Measurements from ENCODE around the gene MORN1. TPM values are rescaled to one million over a fixed set of nuclear protein-coding genes. Genes with fewer than 3 reads are reported as not detected.

MORN1 gene
- polyA plus RNA-seq, 1 of the 3 experiments (the other 2 are of a cell fraction) = 16.3 TPM

DNA sequence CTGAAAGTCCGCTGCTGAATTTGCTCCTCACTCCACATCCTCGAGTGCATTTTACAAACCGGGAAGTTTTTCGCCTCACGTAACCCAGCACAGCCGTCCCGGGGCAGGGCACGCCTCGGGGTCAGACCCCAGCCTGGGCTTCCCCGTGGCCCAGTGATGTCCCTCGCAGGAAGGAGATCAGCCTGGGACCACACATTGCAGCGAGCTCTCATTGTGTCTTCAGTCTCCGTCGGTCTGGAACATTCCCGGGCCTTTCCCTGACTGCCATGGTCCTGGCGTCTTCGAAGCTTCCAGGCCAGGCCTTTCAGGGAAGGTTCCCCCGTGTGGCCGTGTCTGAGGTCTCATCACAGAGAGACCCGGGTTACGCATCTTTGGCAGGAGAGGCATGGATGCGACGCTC, 43.5 kb downstream of the MORN1 start:
- DNase-seq = no peak
- Histone ChIP-seq H3K79me2 (ENCODE audit: insufficient read depth) (no peaks in the 10 kb centered on the region), H3K4me2 (no peak overlapping the region), H3F3A (replicated peaks; ENCODE audit: insufficient read depth) (no peaks in the 10 kb centered on the region), H4K20me1 (ENCODE audit: insufficient read depth) (no peaks in the 10 kb centered on the region), H3K36me3 (replicated peaks in 1 of 2; ENCODE audit: control insufficient read depth in 1 of 2, insufficient read depth in 2 of 2, low read length in 1 of 2) (no peaks in the 10 kb centered on the region), H3K27ac (ENCODE audit: low read depth in 2 of 2, low read length in 1 of 2) (no peak overlapping the region), H3K4me3 (ENCODE audit: low read depth in 2 of 2, low read length in 1 of 2) (no peak overlapping the region), H2AFZ (ENCODE audit: low read depth) (no peak overlapping the region), H3K9ac (no peak overlapping the region), H3K9me2 (no peaks in the 10 kb centered on the region), H3K9me3 (no peaks in the 10 kb centered on the region), H3K27me3 (ENCODE audit: insufficient read depth) (no peaks in the 10 kb centered on the region), H3K4me1 (ENCODE audit: control insufficient read depth in 1 of 2, insufficient read depth in 2 of 2, low read depth in 1 of 2, low read length in 1 of 2) (peaks cover 0 to 10% of the 10 kb centered on the region in 2 experiments; a peak in 1 of 4 replicates)
- WGBS (ENCODE audit: low lambda C conversion rate) = 83% methylated on average over 15 of the region's 23 CpGs
- CTCF ChIA-PET = no interaction called here
- TF ChIP-seq YY1 (IDR thresholded peaks at IDR 0.05; ENCODE audit: low read depth) = no peak
- no peak for TF ChIP-seq FOXJ3 (CRISPR knock-in tag; IDR thresholded peaks at IDR 0.05)
- TF ChIP-seq NRF1 (IDR thresholded peaks at IDR 0.05; ENCODE audit: low read depth, low read length) = no peak
- TF ChIP-seq, protein P1, sequence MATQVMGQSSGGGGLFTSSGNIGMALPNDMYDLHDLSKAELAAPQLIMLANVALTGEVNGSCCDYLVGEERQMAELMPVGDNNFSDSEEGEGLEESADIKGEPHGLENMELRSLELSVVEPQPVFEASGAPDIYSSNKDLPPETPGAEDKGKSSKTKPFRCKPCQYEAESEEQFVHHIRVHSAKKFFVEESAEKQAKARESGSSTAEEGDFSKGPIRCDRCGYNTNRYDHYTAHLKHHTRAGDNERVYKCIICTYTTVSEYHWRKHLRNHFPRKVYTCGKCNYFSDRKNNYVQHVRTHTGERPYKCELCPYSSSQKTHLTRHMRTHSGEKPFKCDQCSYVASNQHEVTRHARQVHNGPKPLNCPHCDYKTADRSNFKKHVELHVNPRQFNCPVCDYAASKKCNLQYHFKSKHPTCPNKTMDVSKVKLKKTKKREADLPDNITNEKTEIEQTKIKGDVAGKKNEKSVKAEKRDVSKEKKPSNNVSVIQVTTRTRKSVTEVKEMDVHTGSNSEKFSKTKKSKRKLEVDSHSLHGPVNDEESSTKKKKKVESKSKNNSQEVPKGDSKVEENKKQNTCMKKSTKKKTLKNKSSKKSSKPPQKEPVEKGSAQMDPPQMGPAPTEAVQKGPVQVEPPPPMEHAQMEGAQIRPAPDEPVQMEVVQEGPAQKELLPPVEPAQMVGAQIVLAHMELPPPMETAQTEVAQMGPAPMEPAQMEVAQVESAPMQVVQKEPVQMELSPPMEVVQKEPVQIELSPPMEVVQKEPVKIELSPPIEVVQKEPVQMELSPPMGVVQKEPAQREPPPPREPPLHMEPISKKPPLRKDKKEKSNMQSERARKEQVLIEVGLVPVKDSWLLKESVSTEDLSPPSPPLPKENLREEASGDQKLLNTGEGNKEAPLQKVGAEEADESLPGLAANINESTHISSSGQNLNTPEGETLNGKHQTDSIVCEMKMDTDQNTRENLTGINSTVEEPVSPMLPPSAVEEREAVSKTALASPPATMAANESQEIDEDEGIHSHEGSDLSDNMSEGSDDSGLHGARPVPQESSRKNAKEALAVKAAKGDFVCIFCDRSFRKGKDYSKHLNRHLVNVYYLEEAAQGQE (IDR thresholded peaks at IDR 0.05; ENCODE audit: low read depth, low read length) = no peak
- POLR2A ChIA-PET = no interaction called here

DNA sequence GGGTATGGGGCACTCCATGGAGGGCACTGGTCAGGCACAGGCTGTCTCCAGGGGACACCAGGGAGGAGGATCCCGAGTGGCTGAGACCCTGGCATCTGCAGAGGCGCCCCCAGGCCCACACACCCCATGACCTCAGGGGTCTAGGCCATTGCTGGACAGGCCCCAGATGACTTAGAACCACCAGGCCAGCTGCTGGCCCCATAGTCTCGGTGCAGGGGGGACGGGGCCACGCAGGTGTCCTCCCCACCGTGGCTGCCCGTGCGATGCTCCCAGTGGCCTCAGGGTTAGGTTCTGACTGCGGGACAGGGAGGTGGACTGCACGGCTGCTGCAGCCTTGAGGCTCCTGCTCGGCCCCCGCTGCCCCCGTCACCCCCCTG, 44.0 kb downstream of the MORN1 start:
- Histone ChIP-seq H3K9ac (no peak overlapping the region), H3K4me1 (ENCODE audit: control insufficient read depth in 1 of 2, insufficient read depth in 2 of 2, low read depth in 1 of 2, low read length in 1 of 2) (peaks cover 0 to 12% of the 10 kb centered on the region in 2 experiments; a peak in 1 of 4 replicates), H3K27ac (ENCODE audit: low read depth in 2 of 2, low read length in 1 of 2) (no peak overlapping the region)

More for the DNA sequence above, 44.0 kb downstream of the MORN1 start:
- WGBS (ENCODE audit: low lambda C conversion rate) = 68% methylated on average over 3 of the region's 13 CpGs
- Histone ChIP-seq H3F3A (replicated peaks; ENCODE audit: insufficient read depth) (no peaks in the 10 kb centered on the region), H3K4me2 (no peak overlapping the region), H3K36me3 (replicated peaks in 1 of 2; ENCODE audit: control insufficient read depth in 1 of 2, insufficient read depth in 2 of 2, low read length in 1 of 2) (no peaks in the 10 kb centered on the region), H3K9me3 (no peaks in the 10 kb centered on the region), H3K79me2 (ENCODE audit: insufficient read depth) (no peaks in the 10 kb centered on the region), H4K20me1 (ENCODE audit: insufficient read depth) (no peaks in the 10 kb centered on the region), H2AFZ (ENCODE audit: low read depth) (no peak overlapping the region), H3K4me3 (ENCODE audit: low read depth in 2 of 2, low read length in 1 of 2) (no peak overlapping the region), H3K9me2 (no peaks in the 10 kb centered on the region), H3K27me3 (ENCODE audit: insufficient read depth) (no peaks in the 10 kb centered on the region)
- no peak for DNase-seq
- ChIA-PET POLR2A (no interaction called here), CTCF (interaction anchor here (1.9 kb wide), 1 partner anchor 34 kb away, joined by 12 read pairs; no protein-coding TSS in a partner anchor)
- TF ChIP-seq, protein P2, sequence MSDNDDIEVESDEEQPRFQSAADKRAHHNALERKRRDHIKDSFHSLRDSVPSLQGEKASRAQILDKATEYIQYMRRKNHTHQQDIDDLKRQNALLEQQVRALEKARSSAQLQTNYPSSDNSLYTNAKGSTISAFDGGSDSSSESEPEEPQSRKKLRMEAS (IDR thresholded peaks at IDR 0.05; ENCODE audit: low read depth) = no peak
- TF ChIP-seq, protein P3, sequence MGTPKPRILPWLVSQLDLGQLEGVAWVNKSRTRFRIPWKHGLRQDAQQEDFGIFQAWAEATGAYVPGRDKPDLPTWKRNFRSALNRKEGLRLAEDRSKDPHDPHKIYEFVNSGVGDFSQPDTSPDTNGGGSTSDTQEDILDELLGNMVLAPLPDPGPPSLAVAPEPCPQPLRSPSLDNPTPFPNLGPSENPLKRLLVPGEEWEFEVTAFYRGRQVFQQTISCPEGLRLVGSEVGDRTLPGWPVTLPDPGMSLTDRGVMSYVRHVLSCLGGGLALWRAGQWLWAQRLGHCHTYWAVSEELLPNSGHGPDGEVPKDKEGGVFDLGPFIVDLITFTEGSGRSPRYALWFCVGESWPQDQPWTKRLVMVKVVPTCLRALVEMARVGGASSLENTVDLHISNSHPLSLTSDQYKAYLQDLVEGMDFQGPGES (IDR thresholded peaks at IDR 0.05; ENCODE audit: low read depth, low read length) = no peak
- TF ChIP-seq SIN3A (IDR thresholded peaks at IDR 0.05; ENCODE audit: borderline replicate concordance, low read depth, low read length) (no peak), FOXM1 (IDR thresholded peaks at IDR 0.05; ENCODE audit: low read depth) (no peak), RAD21 (IDR thresholded peaks at IDR 0.05; ENCODE audit: low read length) (no peak), RXRA (IDR thresholded peaks at IDR 0.05; ENCODE audit: borderline replicate concordance, low read depth) (no peak), GABPA (IDR thresholded peaks at IDR 0.05; ENCODE audit: low read depth) (no peak), RCOR1 (IDR thresholded peaks at IDR 0.05; ENCODE audit: low read length) (no peak), NRF1 (IDR thresholded peaks at IDR 0.05; ENCODE audit: low read depth, low read length) (no peak)
- TF ChIP-seq, protein P4, sequence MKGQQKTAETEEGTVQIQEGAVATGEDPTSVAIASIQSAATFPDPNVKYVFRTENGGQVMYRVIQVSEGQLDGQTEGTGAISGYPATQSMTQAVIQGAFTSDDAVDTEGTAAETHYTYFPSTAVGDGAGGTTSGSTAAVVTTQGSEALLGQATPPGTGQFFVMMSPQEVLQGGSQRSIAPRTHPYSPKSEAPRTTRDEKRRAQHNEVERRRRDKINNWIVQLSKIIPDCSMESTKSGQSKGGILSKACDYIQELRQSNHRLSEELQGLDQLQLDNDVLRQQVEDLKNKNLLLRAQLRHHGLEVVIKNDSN (IDR thresholded peaks at IDR 0.05; ENCODE audit: borderline replicate concordance, low read depth) = no peak
- TF ChIP-seq, protein P1 (IDR thresholded peaks at IDR 0.05; ENCODE audit: low read depth, low read length) = no peak

Data from SK-N-SH (cell line).